ENCODE data around the gene PPP3CB. TPM values are rescaled to one million over a fixed set of nuclear protein-coding genes. Genes with fewer than 3 reads are reported as not detected.

Gene PPP3CB
- polyA plus RNA-seq, 3 donors, result 4.8 to 18.9 (median 6.5) TPM

- Histone ChIP-seq H3K4me1 (ENCODE audit: control insufficient read depth in 1 of 2, insufficient read depth in 2 of 2, low read length in 2 of 2) (no peaks in the 10 kb centered on the region), H3K9ac (ENCODE audit: insufficient read depth, low read length, poor library complexity, severe bottlenecking) (no peak overlapping the region), H3K79me2 (ENCODE audit: insufficient read depth, low read length) (no peaks in the 10 kb centered on the region), H3K4me3 (replicated peaks in 1 of 3; ENCODE audit: low read depth in 2 of 3, low read length in 3 of 3) (no peak overlapping the region), H3K4me2 (replicated peaks; ENCODE audit: extremely low read depth, low read length, poor library complexity, severe bottlenecking) (no peak overlapping the region), H3K27ac (ENCODE audit: low read depth in 1 of 2, low read length in 2 of 2) (no peak overlapping the region), H2AFZ (ENCODE audit: insufficient read depth, low read depth, low read length, poor library complexity, severe bottlenecking) (no peak overlapping the region), H3K9me3 (replicated peaks in 1 of 2; ENCODE audit: control insufficient read depth in 1 of 2, insufficient read depth in 1 of 2, low read length in 2 of 2) (no peaks in the 10 kb centered on the region), H3K36me3 (replicated peaks in 1 of 2; ENCODE audit: control insufficient read depth in 1 of 2, insufficient read depth in 2 of 2, low read length in 2 of 2) (peaks cover 30 to 79% of the 10 kb centered on the region in 2 donors), H3K27me3 (ENCODE audit: control insufficient read depth in 2 of 2, insufficient read depth in 2 of 2, low read length in 2 of 2) (no peaks in the 10 kb centered on the region), H4K20me1 (ENCODE audit: insufficient read depth, low read length) (no peaks in the 10 kb centered on the region)
- Mint-ChIP-seq H3K27me3 (ENCODE audit: low read depth in 3 of 3) (no peaks in the 10 kb centered on the region), H3K4me1 (no peaks in the 10 kb centered on the region), H3K9me3 (peaks cover 0 to 2% (median 0%) of the 10 kb centered on the region in 7 donors), H3K36me3 (peaks cover 43 to 58% of the 10 kb centered on the region in 2 donors), H3K4me3 (no peak overlapping the region), H3K27ac (no peak overlapping the region)
- 100% methylated on average over 1 of the region's 2 CpGs for WGBS (ENCODE audit: insufficient coverage)
- no peak for DNase-seq
- TF ChIP-seq CTCF (IDR thresholded peaks at IDR 0.05), result no peak
- intact Hi-C loops (cut with micrococcal nuclease), result no loop called here
These were observed 39.5 kb downstream of the PPP3CB start for GRCh38 chr10:73456187-73456890.

GRCh38 chr10:73449113-73449512, 46.7 kb downstream of the PPP3CB start:
- Histone ChIP-seq H4K20me1 (ENCODE audit: insufficient read depth, low read length) (no peaks in the 10 kb centered on the region), H3K27ac (ENCODE audit: low read depth in 1 of 2, low read length in 2 of 2) (no peak overlapping the region), H3K4me1 (ENCODE audit: control insufficient read depth in 1 of 2, insufficient read depth in 2 of 2, low read length in 2 of 2) (no peaks in the 10 kb centered on the region), H3K79me2 (ENCODE audit: insufficient read depth, low read length) (no peaks in the 10 kb centered on the region), H3K9ac (ENCODE audit: insufficient read depth, low read length, poor library complexity, severe bottlenecking) (no peak overlapping the region), H3K4me2 (replicated peaks; ENCODE audit: extremely low read depth, low read length, poor library complexity, severe bottlenecking) (no peak overlapping the region), H3K4me3 (replicated peaks in 1 of 3; ENCODE audit: low read depth in 2 of 3, low read length in 3 of 3) (no peak overlapping the region), H3K9me3 (replicated peaks in 1 of 2; ENCODE audit: control insufficient read depth in 1 of 2, insufficient read depth in 1 of 2, low read length in 2 of 2) (no peaks in the 10 kb centered on the region), H3K36me3 (replicated peaks in 1 of 2; ENCODE audit: control insufficient read depth in 1 of 2, insufficient read depth in 2 of 2, low read length in 2 of 2) (peaks cover 42 to 80% of the 10 kb centered on the region in 2 donors), H2AFZ (ENCODE audit: insufficient read depth, low read depth, low read length, poor library complexity, severe bottlenecking) (no peak overlapping the region), H3K27me3 (ENCODE audit: control insufficient read depth in 2 of 2, insufficient read depth in 2 of 2, low read length in 2 of 2) (no peaks in the 10 kb centered on the region)
- WGBS (ENCODE audit: insufficient coverage), result no CpG with 5 or more reads among the region's 1 CpG
- peaks cover 47 to 59% of the 10 kb centered on the region in 2 donors for H3K36me3 Mint-ChIP-seq
- DNase-seq, result no peak
- H3K27me3 Mint-ChIP-seq (ENCODE audit: low read depth in 3 of 3), result no peaks in the 10 kb centered on the region
- H3K4me1 Mint-ChIP-seq, result no peaks in the 10 kb centered on the region
- no peak overlapping the region for H3K4me3 Mint-ChIP-seq
- H3K27ac Mint-ChIP-seq, result no peak overlapping the region
- no peaks in the 10 kb centered on the region for H3K9me3 Mint-ChIP-seq
- intact Hi-C loops (cut with micrococcal nuclease), result no loop called here
- no peak for TF ChIP-seq CTCF (IDR thresholded peaks at IDR 0.05)

All from CD14-positive monocyte (primary cell).